HepG2 (cell line): ENCODE data around the gene WDR11. TPM values are rescaled to one million over a fixed set of nuclear protein-coding genes. Genes with fewer than 3 reads are reported as not detected.

ENCODE experiments used
- GABPA ChIP-seq, 2 experiments: IDR thresholded peaks; 2 replicates each; pipeline ENCODE4 v1.6.1; 2011 to 2016; ENCODE audit warnings: low read depth in 2 of 2, low read length in 1 of 2, missing biosample characterization in 1 of 2, missing genetic modification characterization in 1 of 2
- KDM6A ChIP-seq: IDR thresholded peaks from 2 replicates; pipeline ENCODE4 v1.6.1; 2016; ENCODE audit warnings: low read depth
- KLF13 ChIP-seq: sonication (generic); formaldehyde crosslinking; IDR thresholded peaks from 2 replicates; pipeline ENCODE4 v1.4.0; 2020; ENCODE audit warnings: mild to moderate bottlenecking, missing genetic modification reagents
- KLF16 ChIP-seq, 2 experiments: sonication (generic) in 1 of 2; formaldehyde crosslinking in 1 of 2; IDR thresholded peaks; 2 replicates each; pipeline versions ENCODE4 v1.6.1 to v1.8.0; 2016 to 2023; ENCODE audit warnings: missing genetic modification reagents in 2 of 2, missing compliant biosample characterization in 1 of 2
- NFIC ChIP-seq: IDR thresholded peaks from 2 replicates; pipeline ENCODE4 v1.6.1; 2012; ENCODE audit warnings: mild to moderate bottlenecking, low read length, inconsistent platforms
- PAF1 ChIP-seq: IDR thresholded peaks from 2 replicates; pipeline ENCODE4 v1.6.1; 2016; ENCODE audit warnings: missing genetic modification reagents, missing compliant biosample characterization
- POLR2AphosphoS2 ChIP-seq: IDR thresholded peaks from 2 replicates; pipeline ENCODE4 v1.6.1; 2011; ENCODE audit warnings: low read depth, low read length, improper control_type of control experiment
- SP1 ChIP-seq, 2 experiments: fragments of 450-650 bp in 1 of 2; sonication (generic) in 1 of 2; formaldehyde crosslinking in 1 of 2; IDR thresholded peaks; 2 replicates each; pipeline versions ENCODE4 v1.4.0 to v1.6.1; 2016 to 2020; ENCODE audit warnings: missing genetic modification reagents in 1 of 2
- ZFP36L2 ChIP-seq: sonication (generic); formaldehyde crosslinking; IDR thresholded peaks from 2 replicates; pipeline ENCODE4 v1.4.0; 2020; ENCODE audit warnings: missing genetic modification reagents
- ZFP37 ChIP-seq: sonication (generic); formaldehyde crosslinking; IDR thresholded peaks from 2 replicates; pipeline ENCODE4 v1.4.0; 2020; ENCODE audit warnings: missing genetic modification reagents, borderline replicate concordance
- ZKSCAN8 ChIP-seq: IDR thresholded peaks from 2 replicates; pipeline ENCODE4 v1.6.1; 2016; ENCODE audit warnings: borderline replicate concordance, missing genetic modification reagents, missing compliant biosample characterization
- ZNF180 ChIP-seq: sonication (generic); formaldehyde crosslinking; IDR thresholded peaks from 2 replicates; pipeline ENCODE4 v1.4.0; 2020; ENCODE audit warnings: low read depth, missing genetic modification reagents, borderline replicate concordance
- ZNF335 ChIP-seq: sonication (generic); formaldehyde crosslinking; IDR thresholded peaks from 2 replicates; pipeline ENCODE4 v1.4.0; 2020; ENCODE audit warnings: missing genetic modification reagents
- ZNF564 ChIP-seq: sonication (generic); formaldehyde crosslinking; IDR thresholded peaks from 2 replicates; pipeline ENCODE4 v1.8.1; 2023; ENCODE audit warnings: mild to moderate bottlenecking, missing genetic modification reagents
- ZNF567 ChIP-seq: sonication (generic); formaldehyde crosslinking; IDR thresholded peaks from 2 replicates; pipeline ENCODE4 v1.8.1; 2023; ENCODE audit warnings: mild to moderate bottlenecking, missing genetic modification reagents, borderline replicate concordance
- ZNF598 ChIP-seq: sonication (generic); formaldehyde crosslinking; IDR thresholded peaks from 2 replicates; pipeline ENCODE4 v1.5.1; 2020; ENCODE audit warnings: mild to moderate bottlenecking, missing genetic modification reagents, borderline replicate concordance
- polyA plus RNA-seq, 8 experiments: library from polyadenylated mRNA; depleted of rRNA in 3 of 8; stranded (reverse) in 7 of 8; unstranded in 1 of 8; fragments of >200 nt; fragmentation: Illumina TruSeq in 4 of 8; extraction: Trizol in 4 of 8; gene quantifications; 2 replicates each; pipeline versions ENCODE4 v1.2.1 to v1.2.3, GENCODE V29; 2011 to 2016; ENCODE audit warnings: low read depth in 4 of 8, missing spikeins in 1 of 8, mixed read lengths in 1 of 8; ENCODE audit not compliant: insufficient read depth in 1 of 8
- total RNA-seq, 5 experiments: library from RNA; depleted of rRNA; stranded (reverse); fragments of >200 nt; fragmentation: Illumina TruSeq; extraction: Trizol; gene quantifications; 2 replicates each; pipeline ENCODE4 v1.2.3, GENCODE V29; 2016; ENCODE audit warnings: low read depth in 1 of 5
- TF ChIP-seq, protein P1 (sequence below): sonication (generic); formaldehyde crosslinking; IDR thresholded peaks from 2 replicates; pipeline ENCODE4 v1.5.0; 2020; ENCODE audit warnings: missing genetic modification reagents
- TF ChIP-seq, protein P2 (sequence below): IDR thresholded peaks from 2 replicates; pipeline ENCODE4 v1.6.1; 2016; ENCODE audit warnings: low read depth, control low read depth
- TF ChIP-seq, protein P3 (sequence below): sonication (generic); formaldehyde crosslinking; IDR thresholded peaks from 2 replicates; pipeline ENCODE4 v1.9.0; 2021; ENCODE audit warnings: missing genetic modification reagents, borderline replicate concordance
- TF ChIP-seq, protein P4 (sequence below): sonication (generic); formaldehyde crosslinking; IDR thresholded peaks from 2 replicates; pipeline ENCODE4 v1.4.0; 2020; ENCODE audit warnings: missing genetic modification reagents, borderline replicate concordance
- TF ChIP-seq, protein P5 (sequence below): sonication (generic); formaldehyde crosslinking; IDR thresholded peaks from 2 replicates; pipeline ENCODE4 v1.5.0; 2020; ENCODE audit warnings: missing genetic modification reagents

WDR11 gene
- total and polyA plus RNA-seq, 2 of the 13 experiments (the other 11 are each of a cell fraction or from before 2014, with no cell fraction given): 38.0 to 45.2 TPM

DNA sequence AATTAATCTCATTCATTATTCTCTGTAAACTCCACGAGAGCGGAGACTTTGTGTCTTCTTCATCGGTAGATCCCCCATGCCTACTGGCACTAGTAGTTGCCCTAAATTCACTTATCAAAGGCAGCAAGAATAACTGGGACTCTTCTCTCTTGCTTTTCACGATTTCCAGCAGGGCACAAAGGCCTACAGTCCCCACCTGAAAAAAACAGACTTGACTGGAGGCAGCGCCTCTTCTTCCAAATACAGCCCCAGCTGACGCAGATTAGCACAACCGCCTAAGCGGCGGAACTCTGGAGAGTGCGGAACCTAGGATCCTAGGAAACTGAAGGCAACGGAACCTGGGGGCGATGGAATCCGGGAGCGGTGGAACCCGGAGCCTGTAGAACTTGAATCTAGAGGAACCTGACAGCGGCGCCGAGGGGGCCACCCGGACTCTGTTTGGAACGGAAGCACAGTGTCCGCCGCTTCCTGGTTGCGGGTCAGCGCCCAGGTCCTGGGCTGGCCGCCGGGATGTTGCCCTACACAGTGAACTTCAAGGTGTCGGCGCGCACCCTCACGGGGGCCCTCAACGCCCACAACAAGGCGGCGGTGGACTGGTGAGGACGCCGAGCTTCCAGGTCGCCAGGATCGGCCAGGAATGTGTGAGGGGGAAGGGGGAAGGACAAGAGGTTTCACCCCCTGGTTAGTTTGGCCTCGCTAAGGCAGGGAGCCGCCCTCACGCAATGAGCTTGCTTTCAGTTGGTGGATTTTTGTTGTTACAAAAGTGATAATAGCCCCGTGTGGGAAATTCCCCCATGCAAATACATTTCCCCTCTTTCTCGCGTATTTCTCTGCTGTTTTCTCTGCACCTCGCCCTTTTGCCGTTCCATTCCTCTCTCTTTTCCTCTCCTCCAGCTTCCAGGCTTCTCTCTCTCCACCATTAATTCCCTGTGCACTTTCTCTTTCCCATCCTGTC, at the start of gene WDR11 (continued):
- TF ChIP-seq, protein P1, sequence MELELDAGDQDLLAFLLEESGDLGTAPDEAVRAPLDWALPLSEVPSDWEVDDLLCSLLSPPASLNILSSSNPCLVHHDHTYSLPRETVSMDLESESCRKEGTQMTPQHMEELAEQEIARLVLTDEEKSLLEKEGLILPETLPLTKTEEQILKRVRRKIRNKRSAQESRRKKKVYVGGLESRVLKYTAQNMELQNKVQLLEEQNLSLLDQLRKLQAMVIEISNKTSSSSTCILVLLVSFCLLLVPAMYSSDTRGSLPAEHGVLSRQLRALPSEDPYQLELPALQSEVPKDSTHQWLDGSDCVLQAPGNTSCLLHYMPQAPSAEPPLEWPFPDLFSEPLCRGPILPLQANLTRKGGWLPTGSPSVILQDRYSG (CRISPR knock-in tag): 0 out of 2 replicates have a peak, but pooled peaks have one; percentile 46
- TF ChIP-seq, protein P2, sequence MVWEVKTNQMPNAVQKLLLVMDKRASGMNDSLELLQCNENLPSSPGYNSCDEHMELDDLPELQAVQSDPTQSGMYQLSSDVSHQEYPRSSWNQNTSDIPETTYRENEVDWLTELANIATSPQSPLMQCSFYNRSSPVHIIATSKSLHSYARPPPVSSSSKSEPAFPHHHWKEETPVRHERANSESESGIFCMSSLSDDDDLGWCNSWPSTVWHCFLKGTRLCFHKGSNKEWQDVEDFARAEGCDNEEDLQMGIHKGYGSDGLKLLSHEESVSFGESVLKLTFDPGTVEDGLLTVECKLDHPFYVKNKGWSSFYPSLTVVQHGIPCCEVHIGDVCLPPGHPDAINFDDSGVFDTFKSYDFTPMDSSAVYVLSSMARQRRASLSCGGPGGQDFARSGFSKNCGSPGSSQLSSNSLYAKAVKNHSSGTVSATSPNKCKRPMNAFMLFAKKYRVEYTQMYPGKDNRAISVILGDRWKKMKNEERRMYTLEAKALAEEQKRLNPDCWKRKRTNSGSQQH (CRISPR knock-in tag): peak; percentile 88
- TF ChIP-seq, protein P3, sequence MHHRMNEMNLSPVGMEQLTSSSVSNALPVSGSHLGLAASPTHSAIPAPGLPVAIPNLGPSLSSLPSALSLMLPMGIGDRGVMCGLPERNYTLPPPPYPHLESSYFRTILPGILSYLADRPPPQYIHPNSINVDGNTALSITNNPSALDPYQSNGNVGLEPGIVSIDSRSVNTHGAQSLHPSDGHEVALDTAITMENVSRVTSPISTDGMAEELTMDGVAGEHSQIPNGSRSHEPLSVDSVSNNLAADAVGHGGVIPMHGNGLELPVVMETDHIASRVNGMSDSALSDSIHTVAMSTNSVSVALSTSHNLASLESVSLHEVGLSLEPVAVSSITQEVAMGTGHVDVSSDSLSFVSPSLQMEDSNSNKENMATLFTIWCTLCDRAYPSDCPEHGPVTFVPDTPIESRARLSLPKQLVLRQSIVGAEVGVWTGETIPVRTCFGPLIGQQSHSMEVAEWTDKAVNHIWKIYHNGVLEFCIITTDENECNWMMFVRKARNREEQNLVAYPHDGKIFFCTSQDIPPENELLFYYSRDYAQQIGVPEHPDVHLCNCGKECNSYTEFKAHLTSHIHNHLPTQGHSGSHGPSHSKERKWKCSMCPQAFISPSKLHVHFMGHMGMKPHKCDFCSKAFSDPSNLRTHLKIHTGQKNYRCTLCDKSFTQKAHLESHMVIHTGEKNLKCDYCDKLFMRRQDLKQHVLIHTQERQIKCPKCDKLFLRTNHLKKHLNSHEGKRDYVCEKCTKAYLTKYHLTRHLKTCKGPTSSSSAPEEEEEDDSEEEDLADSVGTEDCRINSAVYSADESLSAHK: no peak
- no peak for TF ChIP-seq ZNF180 (CRISPR knock-in tag)
- TF ChIP-seq, protein P4, sequence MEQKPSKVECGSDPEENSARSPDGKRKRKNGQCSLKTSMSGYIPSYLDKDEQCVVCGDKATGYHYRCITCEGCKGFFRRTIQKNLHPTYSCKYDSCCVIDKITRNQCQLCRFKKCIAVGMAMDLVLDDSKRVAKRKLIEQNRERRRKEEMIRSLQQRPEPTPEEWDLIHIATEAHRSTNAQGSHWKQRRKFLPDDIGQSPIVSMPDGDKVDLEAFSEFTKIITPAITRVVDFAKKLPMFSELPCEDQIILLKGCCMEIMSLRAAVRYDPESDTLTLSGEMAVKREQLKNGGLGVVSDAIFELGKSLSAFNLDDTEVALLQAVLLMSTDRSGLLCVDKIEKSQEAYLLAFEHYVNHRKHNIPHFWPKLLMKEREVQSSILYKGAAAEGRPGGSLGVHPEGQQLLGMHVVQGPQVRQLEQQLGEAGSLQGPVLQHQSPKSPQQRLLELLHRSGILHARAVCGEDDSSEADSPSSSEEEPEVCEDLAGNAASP (CRISPR knock-in tag): peak; percentile 78
- no peak; the same call in 1 of the 2 replicates for TF ChIP-seq ZFP37
- no peak for TF ChIP-seq ZNF598
- peak; percentile 66; the same call in 1 of the 2 replicates for TF ChIP-seq ZKSCAN8 (CRISPR knock-in tag)
- TF ChIP-seq PAF1 (CRISPR knock-in tag): no peak
- no peak for TF ChIP-seq KDM6A (CRISPR knock-in tag)
- peak; percentile 33; the same call in 1 of the 2 replicates for TF ChIP-seq ZNF564 (CRISPR knock-in tag)
- peak; percentile 76; the same call in 1 of the 2 replicates for TF ChIP-seq ZNF335 (CRISPR knock-in tag)
- TF ChIP-seq POLR2AphosphoS2: no peak
- TF ChIP-seq KLF13 (CRISPR knock-in tag): no peak
- no peak for TF ChIP-seq ZFP36L2 (CRISPR knock-in tag)
- TF ChIP-seq NFIC: no peak
- TF ChIP-seq, protein P5, sequence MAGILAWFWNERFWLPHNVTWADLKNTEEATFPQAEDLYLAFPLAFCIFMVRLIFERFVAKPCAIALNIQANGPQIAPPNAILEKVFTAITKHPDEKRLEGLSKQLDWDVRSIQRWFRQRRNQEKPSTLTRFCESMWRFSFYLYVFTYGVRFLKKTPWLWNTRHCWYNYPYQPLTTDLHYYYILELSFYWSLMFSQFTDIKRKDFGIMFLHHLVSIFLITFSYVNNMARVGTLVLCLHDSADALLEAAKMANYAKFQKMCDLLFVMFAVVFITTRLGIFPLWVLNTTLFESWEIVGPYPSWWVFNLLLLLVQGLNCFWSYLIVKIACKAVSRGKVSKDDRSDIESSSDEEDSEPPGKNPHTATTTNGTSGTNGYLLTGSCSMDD (CRISPR knock-in tag): no peak
- TF ChIP-seq GABPA (IDR thresholded peaks at IDR 0.05; ENCODE audit: low read depth, low read length): peak; percentile 93
- peak; percentile 98 for TF ChIP-seq GABPA (CRISPR knock-in tag; IDR thresholded peaks at IDR 0.05; ENCODE audit: low read depth)
- TF ChIP-seq ZNF567 (CRISPR knock-in tag): peak; percentile 87
- peak in 1 of 2 experiments; percentile 96; a peak in 2 of 4 replicates for TF ChIP-seq KLF16 (CRISPR knock-in tag; IDR thresholded peaks at IDR 0.05)
- no peak for TF ChIP-seq SP1 (IDR thresholded peaks at IDR 0.05)
- peak; percentile 61 for TF ChIP-seq SP1 (CRISPR knock-in tag; IDR thresholded peaks at IDR 0.05)
